Natural killer cell (primary cell): ENCODE measurements around the gene SOX13. TPM values are rescaled to one million over a fixed set of nuclear protein-coding genes. Genes with fewer than 3 reads are reported as not detected.

Experiments used
- ATAC-seq, 3 donors: fragments of 150-1000 bp in 2 of 3; fragments of 200-7000 bp in 1 of 3; cut with Tn5 transposase; 1 replicate in 1 of 3; 2 replicates in 2 of 3; pipeline ENCODE4 v1.10.0; 2021; ENCODE audit warnings: mild to moderate bottlenecking in 2 of 3, moderate library complexity in 2 of 3
- DNase-seq, 2 donors: peaks; one replicate each; pipeline versions ENCODE4 v3.0.0 to v3.0.0-alpha.2; 2013 to 2021; ENCODE audit warnings: mixed read lengths in 1 of 2
- H3K27ac ChIP-seq: one replicate; pipeline ENCODE4 v1.5.1; 2013; ENCODE audit warnings: mild to moderate bottlenecking, low read length
- H3K27me3 ChIP-seq: one replicate; pipeline ENCODE4 v1.6.1; 2013; ENCODE audit warnings: low read length; ENCODE audit not compliant: control insufficient read depth, insufficient read depth
- H3K36me3 ChIP-seq: one replicate; pipeline ENCODE4 v1.6.1; 2013; ENCODE audit warnings: low read length; ENCODE audit not compliant: control insufficient read depth, insufficient read depth
- H3K4me1 ChIP-seq: one replicate; pipeline ENCODE4 v1.6.1; 2013; ENCODE audit warnings: low read length; ENCODE audit not compliant: control insufficient read depth, insufficient read depth
- H3K4me3 ChIP-seq: one replicate; pipeline ENCODE4 v1.5.1; 2013; ENCODE audit warnings: low read length
- H3K9me3 ChIP-seq: one replicate; pipeline ENCODE4 v1.6.1; 2013; ENCODE audit warnings: low read length; ENCODE audit not compliant: control insufficient read depth, insufficient read depth
- H3K27ac Mint-ChIP-seq, 2 donors: one replicate each; pipeline ENCODE4 v1.8.0; 2022; ENCODE audit warnings: mild to moderate bottlenecking in 2 of 2, mixed read lengths in 2 of 2, moderate library complexity in 1 of 2
- H3K27me3 Mint-ChIP-seq, 2 donors: one replicate each; pipeline ENCODE4 v1.8.0; 2022; ENCODE audit warnings: low read depth in 2 of 2, mixed read lengths in 2 of 2
- H3K36me3 Mint-ChIP-seq: one replicate; pipeline ENCODE4 v1.8.0; 2022; ENCODE audit warnings: mixed read lengths
- H3K4me1 Mint-ChIP-seq, 2 donors: one replicate each; pipeline ENCODE4 v1.8.0; 2022; ENCODE audit warnings: mixed read lengths in 2 of 2
- H3K4me3 Mint-ChIP-seq: one replicate; pipeline ENCODE4 v1.8.0; 2022; ENCODE audit warnings: mild to moderate bottlenecking, moderate library complexity, mixed read lengths
- H3K9me3 Mint-ChIP-seq, 2 donors: one replicate each; pipeline ENCODE4 v1.8.0; 2022; ENCODE audit warnings: mixed read lengths in 2 of 2
- WGBS: methylation state at CpG from one replicate; pipeline ENCODE4 v1.1.7; 2013; ENCODE audit warnings: missing lambda C conversion rate; ENCODE audit not compliant: insufficient coverage; 5-methylcytosine and 5-hydroxymethylcytosine counted together
- intact Hi-C: fragments of 100-400 bp; cut with micrococcal nuclease; formaldehyde crosslinking; loops from one replicate; pipeline ENCODE4 v1.14.2; 2022
- total RNA-seq, 4 donors: library from RNA; stranded (reverse); fragments of 120-200 nt in 1 of 4; gene quantifications; one replicate each; pipeline versions ENCODE4 v1.2.3 to v1.2.4, GENCODE V29; 2013 to 2022
- TF ChIP-seq, protein P1 (sequence below): fragments of 200-600 bp; IDR thresholded peaks from one replicate; pipeline ENCODE4 v1.8.0; 2022; ENCODE audit warnings: antibody characterized with exemption

Gene SOX13
- total RNA-seq, 3 donors from 2014 or later (not counting 1 experiment from before 2014, with no cell fraction given), result 27.3 to 44.7 (median 41.4) TPM

DNA sequence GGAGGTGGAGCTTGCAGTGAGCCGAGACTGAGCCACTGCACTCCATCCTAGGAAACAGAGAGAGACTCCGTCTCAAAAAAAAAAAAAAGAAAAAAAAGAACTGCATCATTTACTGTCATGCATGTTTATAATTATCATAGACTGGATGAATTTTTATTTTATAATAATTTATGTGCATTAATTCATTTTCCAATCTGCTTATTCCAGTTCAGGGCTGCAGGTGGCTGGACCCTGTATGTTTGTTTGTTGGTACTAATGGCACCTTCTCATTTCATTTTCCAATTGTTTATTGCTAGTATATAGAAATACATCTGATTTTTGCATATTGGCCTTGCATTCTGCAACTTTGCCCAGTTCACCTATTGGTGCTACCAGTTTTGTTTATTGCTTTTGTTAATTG is 19.0 kb upstream of the SOX13 start:
- Histone ChIP-seq H3K4me3 (no peak overlapping the region), H3K36me3 (no peaks in the 10 kb centered on the region), H3K27me3 (no peaks in the 10 kb centered on the region), H3K9me3 (no peaks in the 10 kb centered on the region), H3K27ac (no peak overlapping the region), H3K4me1 (no peaks in the 10 kb centered on the region)
- intact Hi-C loops, result no loop called here
- Mint-ChIP-seq H3K36me3 (no peaks in the 10 kb centered on the region), H3K9me3 (no peaks in the 10 kb centered on the region), H3K27me3 (no peaks in the 10 kb centered on the region), H3K4me3 (no peak overlapping the region), H3K27ac (no peak overlapping the region), H3K4me1 (no peaks in the 10 kb centered on the region)
- TF ChIP-seq, protein P1, sequence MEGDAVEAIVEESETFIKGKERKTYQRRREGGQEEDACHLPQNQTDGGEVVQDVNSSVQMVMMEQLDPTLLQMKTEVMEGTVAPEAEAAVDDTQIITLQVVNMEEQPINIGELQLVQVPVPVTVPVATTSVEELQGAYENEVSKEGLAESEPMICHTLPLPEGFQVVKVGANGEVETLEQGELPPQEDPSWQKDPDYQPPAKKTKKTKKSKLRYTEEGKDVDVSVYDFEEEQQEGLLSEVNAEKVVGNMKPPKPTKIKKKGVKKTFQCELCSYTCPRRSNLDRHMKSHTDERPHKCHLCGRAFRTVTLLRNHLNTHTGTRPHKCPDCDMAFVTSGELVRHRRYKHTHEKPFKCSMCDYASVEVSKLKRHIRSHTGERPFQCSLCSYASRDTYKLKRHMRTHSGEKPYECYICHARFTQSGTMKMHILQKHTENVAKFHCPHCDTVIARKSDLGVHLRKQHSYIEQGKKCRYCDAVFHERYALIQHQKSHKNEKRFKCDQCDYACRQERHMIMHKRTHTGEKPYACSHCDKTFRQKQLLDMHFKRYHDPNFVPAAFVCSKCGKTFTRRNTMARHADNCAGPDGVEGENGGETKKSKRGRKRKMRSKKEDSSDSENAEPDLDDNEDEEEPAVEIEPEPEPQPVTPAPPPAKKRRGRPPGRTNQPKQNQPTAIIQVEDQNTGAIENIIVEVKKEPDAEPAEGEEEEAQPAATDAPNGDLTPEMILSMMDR, result no peak
- WGBS, result 86% methylated on average over 1 of the region's 2 CpGs
- DNase-seq, result no peak
- no peak for ATAC-seq

DNA sequence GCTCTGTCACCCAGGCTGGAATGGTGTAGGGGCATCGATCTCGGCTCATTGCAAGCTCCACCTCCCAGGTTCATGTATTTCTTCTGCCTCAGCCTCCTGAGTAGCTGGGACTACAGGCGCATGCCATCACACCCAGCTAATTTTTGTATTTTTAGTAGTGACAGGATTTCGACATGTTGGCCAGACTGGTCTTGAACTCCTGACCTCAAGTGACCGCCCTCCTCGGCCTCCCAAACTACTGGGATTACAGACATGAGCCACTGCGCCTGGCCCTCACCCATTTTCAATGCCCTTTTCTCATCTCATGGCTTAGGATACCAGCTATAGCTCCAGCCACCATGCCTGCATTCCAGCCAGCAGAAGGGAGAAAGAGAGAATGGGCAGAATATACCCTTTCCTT is 12.9 kb upstream of the SOX13 start:
- Mint-ChIP-seq H3K4me1 (no peaks in the 10 kb centered on the region), H3K36me3 (no peaks in the 10 kb centered on the region), H3K27me3 (no peaks in the 10 kb centered on the region), H3K9me3 (no peaks in the 10 kb centered on the region), H3K27ac (no peak overlapping the region), H3K4me3 (no peak overlapping the region)
- WGBS, result 96% methylated on average over 7 of the region's 7 CpGs
- peaks cover under 1% of the 10 kb centered on the region for H3K4me1 ChIP-seq
- intact Hi-C loops, result no loop called here
- no peak overlapping the region for H3K4me3 ChIP-seq
- TF ChIP-seq, protein P1, result no peak
- no peaks in the 10 kb centered on the region for H3K9me3 ChIP-seq
- no peaks in the 10 kb centered on the region for H3K27me3 ChIP-seq
- no peak for ATAC-seq
- H3K27ac ChIP-seq, result no peak overlapping the region
- no peak for DNase-seq
- no peaks in the 10 kb centered on the region for H3K36me3 ChIP-seq

DNA sequence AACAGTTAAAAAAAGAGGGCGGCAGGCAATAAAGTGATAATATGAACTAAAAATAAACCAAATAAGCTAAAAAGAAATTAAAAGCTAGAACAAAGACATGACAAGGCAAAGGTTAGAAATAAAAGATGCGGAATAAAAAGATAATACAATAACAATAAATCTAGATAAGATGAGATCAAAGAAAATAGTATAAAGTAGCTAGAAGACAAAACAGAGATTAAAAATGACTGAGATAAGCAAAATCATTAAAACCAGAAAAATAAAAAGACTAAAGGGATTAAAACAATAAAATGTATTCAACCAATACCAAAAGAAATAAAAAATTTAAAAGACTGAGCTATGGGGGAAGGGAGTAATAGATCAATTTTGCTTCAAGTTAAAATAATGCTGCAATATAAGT is 10.8 kb upstream of the SOX13 start:
- H3K4me1 ChIP-seq, result peaks cover 7% of the 10 kb centered on the region
- H3K4me3 Mint-ChIP-seq, result no peak overlapping the region
- peaks cover 0 to 6% of the 10 kb centered on the region in 2 donors for H3K4me1 Mint-ChIP-seq
- no peaks in the 10 kb centered on the region for H3K27me3 Mint-ChIP-seq
- no peak overlapping the region for H3K4me3 ChIP-seq
- ATAC-seq, result no peak
- TF ChIP-seq, protein P1, result no peak
- no peaks in the 10 kb centered on the region for H3K9me3 ChIP-seq
- no peaks in the 10 kb centered on the region for H3K36me3 Mint-ChIP-seq
- H3K27ac Mint-ChIP-seq, result no peak overlapping the region
- no peaks in the 10 kb centered on the region for H3K9me3 Mint-ChIP-seq
- intact Hi-C loops, result no loop called here
- DNase-seq, result no peak
- H3K36me3 ChIP-seq, result no peaks in the 10 kb centered on the region
- no peaks in the 10 kb centered on the region for H3K27me3 ChIP-seq
- WGBS, result no CpG with 5 or more reads among the region's 2 CpGs
- no peak overlapping the region for H3K27ac ChIP-seq

DNA sequence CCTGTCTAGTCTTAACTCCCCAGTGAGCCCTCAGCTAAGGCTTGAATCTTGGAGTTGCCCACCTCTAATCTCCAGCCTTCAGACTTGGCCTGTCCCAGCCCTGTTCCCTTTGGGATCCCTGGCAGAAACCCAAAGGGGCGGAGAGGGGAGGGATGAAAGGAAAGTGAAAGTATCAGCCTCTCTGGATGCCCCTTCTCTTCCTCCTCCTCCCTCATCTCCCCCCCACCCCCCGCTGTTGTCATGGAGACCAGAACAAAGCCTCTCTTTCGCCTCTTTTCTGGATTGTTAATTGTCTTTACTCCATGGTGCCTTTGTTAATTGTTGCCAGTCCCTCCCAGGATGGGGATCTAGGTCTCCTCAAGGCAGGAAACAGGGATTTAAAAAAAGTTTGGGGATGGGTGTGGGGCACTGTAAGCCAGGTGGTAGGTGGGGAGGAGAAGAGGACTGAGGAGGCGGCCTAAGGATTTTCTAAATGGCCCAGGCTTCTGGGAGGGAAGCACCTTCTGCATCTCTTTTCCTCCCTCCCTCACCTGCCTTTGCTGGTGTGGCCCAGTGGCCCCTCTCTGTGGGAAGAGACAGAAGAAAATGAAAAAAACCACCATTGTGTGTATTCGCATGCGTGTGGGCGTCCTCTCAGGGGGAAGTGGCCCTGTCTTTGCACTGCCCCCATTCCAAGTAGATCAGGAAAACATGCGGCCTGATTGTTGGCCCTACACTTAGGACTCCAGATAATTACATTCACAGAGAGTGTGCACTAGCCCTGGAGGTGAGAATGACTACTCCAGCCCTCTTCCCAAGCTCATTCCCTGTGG is 7.5 kb upstream of the SOX13 start:
- TF ChIP-seq, protein P1, result no peak
- peaks cover 7% of the 10 kb centered on the region for H3K4me1 ChIP-seq
- ATAC-seq (no peak), DNase-seq (no peak)
- Mint-ChIP-seq H3K4me1 (peaks cover 0 to 6% of the 10 kb centered on the region in 2 donors), H3K36me3 (no peaks in the 10 kb centered on the region), H3K4me3 (no peak overlapping the region), H3K27ac (no peak overlapping the region), H3K27me3 (peaks cover 0 to 8% of the 10 kb centered on the region in 2 donors), H3K9me3 (no peaks in the 10 kb centered on the region)
- no peaks in the 10 kb centered on the region for H3K27me3 ChIP-seq
- H3K4me3 ChIP-seq, result no peak overlapping the region
- no peaks in the 10 kb centered on the region for H3K9me3 ChIP-seq
- intact Hi-C loops, result no loop called here
- no peaks in the 10 kb centered on the region for H3K36me3 ChIP-seq
- no peak overlapping the region for H3K27ac ChIP-seq
- 81% methylated on average over 5 of the region's 8 CpGs for WGBS
